GM21528 (cell line): ENCODE data around the gene NHLRC4.

Experiments
- ATAC-seq: cut with Tn5 transposase; IDR thresholded peaks from one replicate; pipeline ENCODE4 v1.9.1; 2021; ENCODE audit warnings: mild to moderate bottlenecking, moderate library complexity; ENCODE audit not compliant: unreplicated experiment, low FRiP score

Gene NHLRC4

GRCh38 chr16:580946-581498 is 14.2 kb downstream of the NHLRC4 start:
- no peak for ATAC-seq

- no peak for ATAC-seq
These were observed 15.4 kb downstream of the NHLRC4 start for GRCh38 chr16:582218-582613.

GRCh38 chr16:582614-583331 is 16.0 kb downstream of the NHLRC4 start:
- no peak for ATAC-seq

GRCh38 chr16:583470-583814 is 16.6 kb downstream of the NHLRC4 start:
- no peak for ATAC-seq

DNA sequence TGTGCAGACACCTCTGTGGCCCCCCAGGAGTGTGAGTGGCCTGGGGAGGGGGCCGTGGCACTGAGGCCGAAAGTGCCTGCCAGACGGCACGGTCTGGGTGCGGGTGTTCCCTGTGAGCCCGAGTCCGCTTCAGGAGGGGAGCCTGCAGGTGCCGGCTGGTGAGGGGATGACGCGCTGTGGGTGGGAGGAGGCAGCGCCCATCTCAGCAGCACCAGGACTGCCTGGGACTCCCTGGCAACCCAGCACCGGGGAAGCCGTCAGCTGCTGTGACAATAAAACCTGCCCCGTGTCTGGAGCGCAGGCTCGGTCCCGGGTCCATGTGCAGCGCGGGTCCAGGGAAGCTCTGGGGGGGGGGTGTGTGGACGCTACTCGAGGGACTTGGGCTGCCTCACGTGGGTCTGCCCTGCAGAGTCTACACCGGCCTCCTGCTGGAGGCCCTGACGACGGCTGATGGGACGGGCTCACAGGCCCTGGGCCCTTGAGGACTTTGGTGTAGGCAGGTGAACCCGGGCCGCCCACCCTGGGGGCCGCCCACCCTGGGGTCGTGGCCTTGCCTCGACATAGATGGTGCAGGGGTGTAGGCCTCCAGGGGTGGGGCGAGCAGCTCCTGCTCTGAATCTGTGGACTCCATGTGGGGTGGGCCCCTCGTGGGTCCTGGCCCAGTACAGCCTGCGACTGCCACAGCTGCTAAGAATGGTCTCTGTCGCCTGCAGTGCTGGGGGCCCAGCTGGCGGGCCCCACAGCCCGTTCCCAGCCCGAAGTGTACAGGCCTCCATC is 17.2 kb downstream of the NHLRC4 start:
- no peak for ATAC-seq

GRCh38 chr16:585351-585750 is 18.5 kb downstream of the NHLRC4 start:
- no peak for ATAC-seq

GRCh38 chr16:586047-586644 is 19.3 kb downstream of the NHLRC4 start:
- ATAC-seq = no peak

GRCh38 chr16:586645-587590 is 20.1 kb downstream of the NHLRC4 start:
- ATAC-seq = no peak

DNA sequence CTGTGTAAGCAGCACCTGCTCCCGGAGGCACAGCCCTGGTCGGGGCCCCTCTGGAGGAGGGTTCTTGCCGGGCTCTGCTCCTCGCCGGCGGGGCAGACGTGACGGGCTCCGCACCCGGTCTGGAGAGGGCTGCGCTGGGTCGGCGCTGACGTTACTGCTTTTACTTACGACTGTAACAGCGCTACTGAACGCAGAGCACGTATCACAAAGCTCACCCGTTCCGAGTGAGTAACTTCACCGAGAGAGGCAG is 21.8 kb downstream of the NHLRC4 start:
- peak; percentile 18 for ATAC-seq

DNA sequence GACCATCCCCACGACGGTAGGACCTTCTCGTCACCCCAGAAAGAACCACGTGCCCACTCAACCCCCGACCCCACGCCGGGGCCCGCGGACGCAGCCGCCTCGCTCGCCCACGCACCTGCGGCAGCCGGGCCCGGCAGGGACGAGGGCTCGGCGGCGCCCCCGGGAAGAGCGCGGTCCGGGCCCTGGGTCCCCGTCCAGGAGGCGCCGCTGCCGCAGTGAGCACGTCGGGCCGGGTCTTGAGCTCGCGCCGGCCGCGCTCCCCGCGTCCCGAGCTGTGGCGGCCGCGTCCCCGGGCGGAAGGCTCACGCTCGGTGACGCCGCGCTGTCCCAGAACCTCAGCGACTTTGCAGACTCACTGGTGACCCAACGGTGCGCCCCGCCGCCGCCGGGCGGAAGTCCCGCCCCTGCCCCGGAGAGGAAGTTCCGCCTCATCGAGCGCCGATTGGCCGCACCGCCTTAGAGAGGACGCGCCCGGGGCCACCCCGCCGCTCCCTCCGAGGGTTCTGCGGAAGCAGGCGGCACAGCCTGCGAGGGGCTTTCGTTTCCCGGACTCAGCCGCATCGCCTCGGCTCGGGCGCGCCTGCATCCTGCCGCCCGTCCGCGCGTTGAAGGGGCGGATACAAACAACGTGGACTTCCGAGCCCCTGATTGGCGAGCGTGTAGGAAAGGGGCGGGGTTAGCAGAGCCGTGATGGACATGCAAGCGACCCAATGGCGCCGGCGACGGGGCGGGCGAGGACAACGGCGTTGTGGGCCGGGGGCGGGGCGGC is 22.3 kb downstream of the NHLRC4 start:
- ATAC-seq = peak; percentile 80

- ATAC-seq = peak; percentile 72
These were observed 22.9 kb downstream of the NHLRC4 start, which contains the start of gene RAB40C for GRCh38 chr16:589658-590187. TSS of gene RAB40C (plus strand) at chr16:590066. CDS start at chr16:590292, 226 bp downstream.

GRCh38 chr16:590188-590814 is 23.5 kb downstream of the NHLRC4 start:
- no peak for ATAC-seq

DNA sequence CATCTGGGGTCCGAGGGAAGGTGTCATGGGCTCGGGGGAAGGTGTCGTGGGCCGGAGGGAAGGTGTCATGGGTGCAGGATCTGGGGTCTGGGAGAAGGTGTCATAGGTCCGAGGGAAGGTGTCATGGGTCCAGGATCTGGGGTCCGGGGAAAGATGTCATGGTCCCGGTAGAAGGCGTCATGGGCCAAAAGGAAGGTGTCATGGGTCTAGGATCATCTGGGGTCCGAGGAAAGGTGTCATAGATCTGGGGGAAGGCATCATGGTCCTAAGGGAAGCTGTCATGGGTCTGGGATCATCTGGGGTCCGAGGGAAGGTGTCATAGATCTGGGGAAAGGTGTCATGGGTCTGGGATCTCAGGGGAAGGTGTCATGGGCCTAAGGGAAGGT is 24.0 kb downstream of the NHLRC4 start:
- ATAC-seq = no peak

DNA sequence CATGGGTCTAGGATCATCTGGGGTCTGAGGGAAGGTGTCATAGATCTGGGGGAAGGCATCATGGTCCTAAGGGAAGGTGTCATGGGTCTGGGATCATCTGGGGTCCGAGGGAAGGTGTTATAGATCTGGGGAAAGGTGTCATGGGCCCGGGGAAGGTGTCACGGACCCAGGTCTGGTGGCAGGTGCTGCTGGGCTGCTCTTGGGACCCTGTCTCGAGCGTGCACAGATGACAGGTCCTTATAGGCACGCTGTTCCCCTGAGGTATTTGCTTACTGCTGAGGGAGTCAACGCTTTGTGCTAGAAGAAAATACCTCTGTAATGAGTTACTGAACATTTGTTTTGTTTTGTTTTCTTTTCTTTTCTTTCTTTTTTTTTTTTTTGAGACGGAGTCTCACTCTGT is 24.4 kb downstream of the NHLRC4 start:
- ATAC-seq = no peak

GRCh38 chr16:591892-592517 is 25.2 kb downstream of the NHLRC4 start:
- no peak for ATAC-seq

GRCh38 chr16:592518-593306 is 25.9 kb downstream of the NHLRC4 start:
- no peak for ATAC-seq

- no peak for ATAC-seq
These were observed 26.6 kb downstream of the NHLRC4 start for GRCh38 chr16:593406-593805.

DNA sequence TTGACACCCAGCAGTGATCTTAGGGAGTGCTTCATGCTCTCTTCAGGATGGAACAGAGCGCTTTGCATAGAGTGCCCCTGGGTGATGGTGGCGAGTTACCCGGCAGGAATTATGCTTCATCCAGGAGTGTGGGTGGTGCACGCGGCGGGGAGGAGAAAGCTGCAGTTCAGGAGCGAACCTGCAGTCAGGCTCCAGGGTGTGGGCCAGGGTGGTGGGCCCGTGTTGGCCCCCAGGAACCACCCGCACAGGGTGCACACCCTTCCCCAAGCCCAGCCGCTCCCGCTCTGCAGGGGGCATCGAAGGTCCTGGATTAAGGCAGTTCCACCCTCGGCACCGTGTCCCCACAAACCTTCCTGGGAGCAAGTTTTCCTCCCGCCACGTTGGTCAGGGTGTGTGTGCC is 27.0 kb downstream of the NHLRC4 start:
- ATAC-seq = no peak
